Measurements from ENCODE around the gene IQSEC1. TPM values are rescaled to one million over a fixed set of nuclear protein-coding genes. Genes with fewer than 3 reads are reported as not detected.
A peak's percentile ranks its signal among the peaks of the same experiment; 100 is the strongest.

Gene IQSEC1
- total and polyA plus RNA-seq, 2 of the 8 experiments (the other 6 are each of a cell fraction or from before 2014, with no cell fraction given) = 6.8 to 28.8 TPM

- TF ChIP-seq CHD7 (IDR thresholded peaks at IDR 0.05; ENCODE audit: insufficient replicate concordance, low read length) (no peak), CEBPB (IDR thresholded peaks at IDR 0.05; ENCODE audit: low read depth, low read length) (0 out of 2 replicates have a peak, but pooled peaks have one; percentile 11)
These were observed 12.0 kb upstream of the IQSEC1 start (continued) for GRCh38 chr3:13085081-13085845.
